ENCODE results near the gene CNGA3. TPM values are rescaled to one million over a fixed set of nuclear protein-coding genes. Genes with fewer than 3 reads are reported as not detected.

Gene CNGA3
- total RNA-seq, 4 donors from 2014 or later: 0.25 to 0.47 TPM; not detected in 2

DNA sequence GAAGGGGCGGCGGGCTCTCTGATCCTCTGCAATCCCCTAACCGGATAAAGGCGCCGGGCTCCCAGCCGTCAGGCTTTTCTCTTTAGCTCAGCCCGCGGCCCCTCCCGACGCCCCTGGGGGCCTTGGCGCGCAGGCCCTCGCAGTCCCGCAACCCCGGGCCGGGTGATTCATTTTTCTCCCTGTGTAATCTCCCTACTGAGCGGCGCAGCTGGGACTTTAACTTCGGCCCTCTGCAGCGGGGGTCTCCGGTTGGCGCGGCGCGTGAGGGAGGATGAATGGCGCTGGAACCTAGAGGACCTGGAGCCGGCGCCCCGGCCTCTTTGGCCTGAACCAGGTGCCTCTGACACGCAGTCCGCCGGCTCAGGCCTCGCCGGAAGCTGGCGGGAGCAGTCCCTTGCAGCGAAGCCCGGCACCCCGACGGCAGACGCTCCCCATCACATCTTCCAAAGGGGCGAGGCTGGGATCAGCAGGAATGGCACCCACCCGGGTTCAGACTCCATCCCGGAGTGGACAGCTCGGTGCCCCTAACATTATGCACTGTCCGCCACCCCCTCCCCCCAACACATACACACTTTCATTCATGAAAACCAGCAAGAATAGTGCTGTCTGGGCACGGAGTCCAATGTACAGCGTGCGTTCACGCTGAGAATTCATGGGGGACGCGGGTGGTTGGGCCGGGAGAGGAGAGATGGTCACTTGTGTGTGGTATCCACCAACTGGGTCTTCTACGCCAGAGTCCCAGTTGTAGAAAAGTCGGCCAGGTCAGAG lies 1.2 kb downstream of the CNGA3 start:
- DNase-seq (ENCODE audit: low spot score) (no peak), ATAC-seq (ENCODE audit: low FRiP score) (no peak)
- TF ChIP-seq, protein P1, sequence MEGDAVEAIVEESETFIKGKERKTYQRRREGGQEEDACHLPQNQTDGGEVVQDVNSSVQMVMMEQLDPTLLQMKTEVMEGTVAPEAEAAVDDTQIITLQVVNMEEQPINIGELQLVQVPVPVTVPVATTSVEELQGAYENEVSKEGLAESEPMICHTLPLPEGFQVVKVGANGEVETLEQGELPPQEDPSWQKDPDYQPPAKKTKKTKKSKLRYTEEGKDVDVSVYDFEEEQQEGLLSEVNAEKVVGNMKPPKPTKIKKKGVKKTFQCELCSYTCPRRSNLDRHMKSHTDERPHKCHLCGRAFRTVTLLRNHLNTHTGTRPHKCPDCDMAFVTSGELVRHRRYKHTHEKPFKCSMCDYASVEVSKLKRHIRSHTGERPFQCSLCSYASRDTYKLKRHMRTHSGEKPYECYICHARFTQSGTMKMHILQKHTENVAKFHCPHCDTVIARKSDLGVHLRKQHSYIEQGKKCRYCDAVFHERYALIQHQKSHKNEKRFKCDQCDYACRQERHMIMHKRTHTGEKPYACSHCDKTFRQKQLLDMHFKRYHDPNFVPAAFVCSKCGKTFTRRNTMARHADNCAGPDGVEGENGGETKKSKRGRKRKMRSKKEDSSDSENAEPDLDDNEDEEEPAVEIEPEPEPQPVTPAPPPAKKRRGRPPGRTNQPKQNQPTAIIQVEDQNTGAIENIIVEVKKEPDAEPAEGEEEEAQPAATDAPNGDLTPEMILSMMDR (IDR thresholded peaks at IDR 0.05): no peak

DNA sequence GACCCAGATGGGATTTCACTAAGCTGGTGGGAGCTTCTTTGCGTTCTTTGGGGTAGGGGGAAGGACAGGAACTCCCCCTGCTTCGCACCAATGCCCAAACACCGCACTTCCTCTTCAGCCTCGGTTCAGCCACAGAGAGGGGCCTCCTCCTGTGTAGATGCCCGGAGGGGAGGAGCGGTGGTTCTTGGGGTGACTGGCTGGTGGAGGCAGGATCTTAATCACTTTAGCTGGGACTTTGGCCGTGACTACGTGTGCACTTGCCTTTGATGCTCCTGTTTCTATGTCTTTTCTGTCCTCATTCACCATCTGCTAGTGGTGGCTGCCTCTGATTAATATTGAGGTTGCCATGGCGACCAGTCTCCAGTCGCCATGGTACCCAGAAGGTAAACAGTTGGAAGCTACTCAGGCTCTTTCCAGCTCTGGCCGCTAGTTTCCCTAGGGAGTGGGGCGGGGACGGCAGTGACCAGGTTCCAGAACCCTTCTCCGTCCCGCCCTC lies 1.9 kb downstream of the CNGA3 start:
- ATAC-seq (ENCODE audit: low FRiP score) (no peak), DNase-seq (ENCODE audit: low spot score) (no peak)
- TF ChIP-seq, protein P1 (IDR thresholded peaks at IDR 0.05): no peak

DNA sequence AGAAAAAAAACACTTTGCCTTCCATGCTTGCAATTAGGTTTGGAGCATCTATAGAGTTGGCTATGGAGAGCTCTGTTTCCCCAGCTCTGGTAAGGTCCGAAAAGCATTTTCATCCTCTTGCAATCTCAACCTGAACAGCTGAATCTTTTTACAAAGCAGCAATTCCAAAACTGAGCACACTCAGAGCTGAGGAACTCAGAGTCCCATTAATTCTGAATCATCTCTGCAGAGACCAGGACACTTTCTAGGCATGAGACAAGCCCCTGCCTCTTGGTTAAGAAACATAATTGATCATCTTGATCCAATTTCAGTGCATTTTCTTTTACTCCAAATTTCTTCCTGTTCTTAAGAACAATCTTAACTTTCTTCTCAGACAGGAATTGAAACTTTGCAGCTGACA lies 4.2 kb downstream of the CNGA3 start:
- TF ChIP-seq, protein P1 (IDR thresholded peaks at IDR 0.05): no peak
- ATAC-seq (ENCODE audit: low FRiP score) (no peak), DNase-seq (ENCODE audit: low spot score) (no peak)

DNA sequence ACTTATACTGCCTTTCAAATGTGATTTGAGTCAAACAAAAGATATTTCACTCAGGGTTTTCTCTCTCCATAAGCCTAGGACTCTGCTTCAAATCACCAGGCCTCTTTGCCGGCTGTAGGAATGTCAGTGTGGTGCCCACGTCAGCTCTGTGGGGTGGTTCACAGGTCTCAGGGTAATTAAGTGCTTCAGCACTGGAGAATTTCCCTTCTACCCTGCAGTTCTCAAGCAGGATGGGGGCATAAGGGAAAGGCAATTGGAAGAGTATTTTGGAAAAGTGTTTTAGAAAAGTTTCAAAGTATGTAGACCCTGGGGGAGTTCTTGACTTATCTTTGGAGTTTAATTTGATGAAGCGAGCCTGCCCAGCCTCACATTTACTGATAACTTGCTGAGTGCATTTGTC lies 9.6 kb downstream of the CNGA3 start:
- TF ChIP-seq, protein P1 (IDR thresholded peaks at IDR 0.05): no peak
- no peak for ATAC-seq (ENCODE audit: low FRiP score)
- no peak for DNase-seq (ENCODE audit: low spot score)

DNA sequence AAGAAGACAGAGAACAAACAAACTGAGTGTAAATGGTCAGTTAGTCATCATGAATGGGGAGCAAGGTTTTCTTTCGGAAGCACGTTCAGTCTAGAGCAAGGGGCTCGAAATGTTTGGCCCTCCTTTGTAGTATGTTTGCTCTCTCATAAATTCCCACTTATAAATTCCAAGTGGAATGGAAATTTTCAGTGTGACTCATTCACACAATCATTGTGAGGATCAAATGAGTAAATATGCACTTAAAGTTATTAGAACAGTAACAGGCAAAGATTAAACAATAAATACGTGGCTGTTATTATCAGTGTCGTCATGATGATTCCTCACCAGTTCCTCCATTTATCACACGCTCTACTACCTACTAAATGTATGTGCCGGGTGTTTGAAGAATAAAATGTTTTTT lies 10.5 kb downstream of the CNGA3 start:
- TF ChIP-seq, protein P1 (IDR thresholded peaks at IDR 0.05): no peak
- DNase-seq (ENCODE audit: low spot score) (no peak), ATAC-seq (ENCODE audit: low FRiP score) (no peak)

DNA sequence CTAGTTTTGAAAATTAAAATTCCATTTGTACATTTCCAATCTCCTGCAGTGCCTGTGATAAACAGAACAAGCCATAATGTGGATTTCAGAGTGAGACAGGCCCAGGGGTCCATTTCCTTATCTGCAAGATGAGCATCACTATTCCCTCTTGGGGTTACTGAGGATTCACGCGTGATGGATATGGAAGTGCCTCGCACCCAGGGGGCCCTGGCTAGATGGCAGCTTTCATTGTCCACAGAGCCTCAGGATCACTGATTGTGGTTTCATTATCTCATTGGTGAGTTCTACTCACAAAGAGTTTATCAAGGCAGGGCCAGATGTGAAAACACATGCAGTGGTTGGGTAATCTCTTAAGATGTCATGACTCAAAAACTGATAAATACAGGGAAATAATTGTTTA lies 11.6 kb downstream of the CNGA3 start:
- DNase-seq (ENCODE audit: low spot score): no peak
- TF ChIP-seq, protein P1 (IDR thresholded peaks at IDR 0.05): no peak
- ATAC-seq (ENCODE audit: low FRiP score): no peak

DNA sequence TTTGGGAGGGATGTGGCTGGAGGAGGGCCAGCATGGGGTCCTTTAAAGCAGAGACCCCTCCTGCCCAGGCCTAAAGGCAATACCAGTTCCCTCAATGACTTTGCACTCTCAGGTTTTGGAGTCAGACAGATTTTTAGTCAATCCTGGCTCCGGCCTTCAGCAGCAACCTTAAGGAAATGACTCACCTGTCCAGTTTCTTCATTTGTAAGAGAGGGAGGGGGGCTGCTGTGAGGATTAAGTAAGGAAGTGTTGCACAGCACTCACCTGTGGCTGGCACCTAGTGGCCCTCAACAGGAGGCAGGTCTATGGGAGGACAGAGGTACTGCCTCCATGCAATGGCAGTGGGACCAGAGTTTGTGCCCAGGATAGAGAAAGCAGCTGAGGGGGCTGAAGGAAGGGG lies 13.7 kb downstream of the CNGA3 start:
- TF ChIP-seq, protein P1 (IDR thresholded peaks at IDR 0.05): no peak
- DNase-seq (ENCODE audit: low spot score): no peak

More for the DNA sequence above, 13.7 kb downstream of the CNGA3 start:
- no peak for ATAC-seq (ENCODE audit: low FRiP score)
